Daoy (cell line): ENCODE results near the gene PLD3. TPM values are rescaled to one million over a fixed set of nuclear protein-coding genes. Genes with fewer than 3 reads are reported as not detected.

Experiments
- total RNA-seq: library from RNA; depleted of rRNA; stranded (reverse); fragments of >200 nt; shearing (Covaris generic); gene quantifications from 2 replicates; pipeline ENCODE4 v1.2.3, GENCODE V29; 2014; rRNA removed

PLD3 gene
- total RNA-seq, 1 experiment from 2014 or later = 121 TPM

Other genes with a start within 250 kb of the PLD3 start
- gene MAP3K10, start 157.3 kb upstream of the PLD3 start, total RNA-seq = 10.0 and 10.9 TPM in 2 replicates
- not detected in 2 replicates for gene TTC9B, start 130.3 kb upstream of the PLD3 start, total RNA-seq
- gene CCNP, start 122.0 kb upstream of the PLD3 start, total RNA-seq = 0.39 TPM in 1 of 2 replicates, not detected in the other
- gene AKT2, start 63.4 kb upstream of the PLD3 start, total RNA-seq = 83.6 and 84.5 TPM in 2 replicates
- 5.7 and 22.4 TPM in 2 replicates for gene C19orf47, start 298 bp upstream of the PLD3 start, total RNA-seq
- under 0.01 TPM in 1 of 2 replicates, not detected in the other for gene HIPK4, start 41.5 kb downstream of the PLD3 start, total RNA-seq
- 0.71 and 1.6 TPM in 2 replicates for gene PRX, start 64.7 kb downstream of the PLD3 start, total RNA-seq
- gene SERTAD1, start 77.3 kb downstream of the PLD3 start, total RNA-seq = 21.1 and 29.2 TPM in 2 replicates
- 13.8 and 16.8 TPM in 2 replicates for gene SERTAD3, start 95.6 kb downstream of the PLD3 start, total RNA-seq
- gene BLVRB, start 117.0 kb downstream of the PLD3 start, total RNA-seq = 49.4 and 52.4 TPM in 2 replicates
- gene SPTBN4, start 118.3 kb downstream of the PLD3 start, total RNA-seq = 0.15 and 1.5 TPM in 2 replicates
- 40.6 and 134 TPM in 2 replicates for gene SHKBP1, start 228.2 kb downstream of the PLD3 start, total RNA-seq